Osteocyte (in vitro differentiated cells): ENCODE measurements around the gene LRRC19. TPM values are rescaled to one million over a fixed set of nuclear protein-coding genes. Genes with fewer than 3 reads are reported as not detected.

Source experiments
- total RNA-seq: library from RNA; stranded (reverse); gene quantifications from 2 replicates; pipeline ENCODE4 v1.2.1, GENCODE V29; 2021

LRRC19 gene
- total RNA-seq, 1 donor from 2014 or later, result not detected

Other genes with a start within 250 kb of the LRRC19 start
- 17.8 and 18.2 TPM in 2 replicates for gene CAAP1, start 112.9 kb downstream of the LRRC19 start, total RNA-seq
- gene PLAA, start 58.4 kb downstream of the LRRC19 start, total RNA-seq, result 32.2 and 33.1 TPM in 2 replicates
- 14.7 and 17.0 TPM in 2 replicates for gene IFT74, start 49.3 kb downstream of the LRRC19 start, total RNA-seq
- gene TEK, start 103.6 kb upstream of the LRRC19 start, total RNA-seq, result 1.3 and 1.6 TPM in 2 replicates